ENCODE measurements around the gene BTBD16. TPM values are rescaled to one million over a fixed set of nuclear protein-coding genes. Genes with fewer than 3 reads are reported as not detected.

The BTBD16 gene
- total and polyA plus RNA-seq, 2 of the 4 experiments (the other 2 are of a cell fraction): not detected

DNA sequence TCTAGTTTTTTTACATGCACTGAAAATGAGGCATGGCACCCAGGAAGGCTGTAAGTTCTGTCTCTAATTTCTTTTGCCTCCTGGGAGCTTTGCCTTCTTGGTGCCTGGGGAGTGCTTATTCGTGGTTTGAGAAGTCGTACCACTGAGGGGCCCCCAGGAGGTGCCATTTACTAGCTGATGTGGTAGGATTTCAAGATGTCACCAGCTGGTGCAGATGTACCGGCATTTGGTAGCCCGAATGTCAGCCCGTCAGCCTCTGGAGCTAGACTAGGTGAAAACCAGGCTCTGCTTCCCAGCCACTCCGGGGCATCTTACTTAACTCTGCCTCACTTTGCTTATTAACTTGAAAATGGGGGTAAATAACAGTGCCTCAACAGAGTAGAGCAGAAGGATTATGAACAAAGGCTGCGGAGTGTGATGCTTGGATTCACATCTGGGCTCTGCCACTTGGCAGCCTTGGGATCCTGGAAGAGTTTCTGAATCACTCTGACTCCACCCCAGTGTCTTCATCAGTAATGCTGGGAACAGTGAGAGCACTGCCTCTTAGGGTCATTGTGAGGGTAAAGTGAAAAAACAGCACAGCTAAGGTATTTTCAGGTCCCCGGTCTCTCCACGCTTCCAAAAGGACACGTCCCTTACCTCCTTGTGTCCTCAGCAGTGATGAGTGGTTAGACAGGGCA is 31.4 kb upstream of the BTBD16 start:
- no TSS peak for BruUV-seq (replicated peaks)
- no peak overlapping the region for H3K56ac ChIP-seq (ENCODE audit: extremely low read depth, insufficient read depth, low read length)
- H4K91ac ChIP-seq (ENCODE audit: insufficient read depth, low read depth, low read length): no peak overlapping the region
- in situ Hi-C loops (cut with MboI; ENCODE audit: low sequenced_read_pairs) (no loop called here), intact Hi-C loops (cut with micrococcal nuclease) (no loop called here), dilution Hi-C loops (cut with HindIII; ENCODE audit: low sequenced_read_pairs, unreplicated experiment) (no loop called here)
- H2BK15ac ChIP-seq (ENCODE audit: low read depth, low read length): no peak overlapping the region
- H4K20me1 ChIP-seq (ENCODE audit: insufficient read depth, low read length): no peaks in the 10 kb centered on the region
- no peaks in the 10 kb centered on the region for H3K27me3 ChIP-seq (ENCODE audit: control insufficient read depth, insufficient read depth, low read length)
- H2BK120ac ChIP-seq (ENCODE audit: low read depth, low read length): no peak overlapping the region
- H2BK5ac ChIP-seq (ENCODE audit: low read depth, low read length, poor library complexity, severe bottlenecking): no peak overlapping the region
- H3K4me1 ChIP-seq (ENCODE audit: control insufficient read depth, insufficient read depth, low read length): no peaks in the 10 kb centered on the region
- H2AK9ac ChIP-seq (replicated peaks; ENCODE audit: low read depth, low read length, poor library complexity): no peak overlapping the region
- H3K4me3 ChIP-seq (ENCODE audit: insufficient read depth, low read depth, low read length): no peak overlapping the region
- no peak overlapping the region for H4K8ac ChIP-seq (ENCODE audit: low read depth in 2 of 2, low read length in 2 of 2)
- H2AFZ ChIP-seq (replicated peaks; ENCODE audit: low read length, poor library complexity): no peak overlapping the region
- ChIA-PET POLR2A (ENCODE audit: unreplicated experiment) (no interaction called here), CTCF (interaction anchor here (0.6 kb wide), 1 partner anchor 188 kb away, joined by 3 read pairs; no protein-coding TSS in a partner anchor)
- H4K5ac ChIP-seq (ENCODE audit: low read depth, low read length): no peak overlapping the region
- H3K4me2 ChIP-seq (ENCODE audit: low read depth, low read length): no peak overlapping the region
- H3K9ac ChIP-seq (ENCODE audit: low read depth, low read length): no peak overlapping the region
- H3K4ac ChIP-seq (ENCODE audit: low read depth, low read length): no peak overlapping the region
- no peaks in the 10 kb centered on the region for H3K79me1 ChIP-seq (ENCODE audit: low read depth in 1 of 2, low read length in 2 of 2)
- H3K27ac ChIP-seq (ENCODE audit: insufficient read depth, low read length): no peak overlapping the region
- H2BK20ac ChIP-seq (ENCODE audit: low read depth, low read length): no peak overlapping the region
- DNase-seq (peak; percentile 54), ATAC-seq (ENCODE audit: low read depth) (peak; percentile 51)
- no peak overlapping the region for H3K14ac ChIP-seq (replicated peaks; ENCODE audit: low read depth, low read length)
- H3K18ac ChIP-seq (ENCODE audit: low read depth, low read length): no peak overlapping the region
- H3K36me3 ChIP-seq (ENCODE audit: control insufficient read depth, insufficient read depth, low read length): peaks cover 8% of the 10 kb centered on the region; the same call in 1 of the 2 replicates
- WGBS, 2 experiments (ENCODE audit: extremely low coverage in 2 of 2, insufficient read length in 1 of 2): 100% methylated on average over 2 of the region's 10 CpGs; no CpG with 5 or more reads in 1 of the 2 experiments
- H3K9me3 ChIP-seq (ENCODE audit: control insufficient read depth, insufficient read depth, low read length): no peaks in the 10 kb centered on the region
- no peaks in the 10 kb centered on the region for H3K9me1 ChIP-seq (ENCODE audit: insufficient read depth, low read length)
- H2AK5ac ChIP-seq (ENCODE audit: low read depth, low read length): no peak overlapping the region
- H3K23ac ChIP-seq (ENCODE audit: low read depth, low read length): no peak overlapping the region
- TF ChIP-seq RAD21 (IDR thresholded peaks at IDR 0.05; ENCODE audit: low read length): no peak
- no peak for TF ChIP-seq CHD1 (IDR thresholded peaks at IDR 0.05; ENCODE audit: low read depth, low read length)
- no peak for TF ChIP-seq NFE2L2 (IDR thresholded peaks at IDR 0.05; ENCODE audit: low read depth, low read length)
- no peak for TF ChIP-seq SMC3 (IDR thresholded peaks at IDR 0.05; ENCODE audit: low read depth, low read length)
- TF ChIP-seq, protein P1, sequence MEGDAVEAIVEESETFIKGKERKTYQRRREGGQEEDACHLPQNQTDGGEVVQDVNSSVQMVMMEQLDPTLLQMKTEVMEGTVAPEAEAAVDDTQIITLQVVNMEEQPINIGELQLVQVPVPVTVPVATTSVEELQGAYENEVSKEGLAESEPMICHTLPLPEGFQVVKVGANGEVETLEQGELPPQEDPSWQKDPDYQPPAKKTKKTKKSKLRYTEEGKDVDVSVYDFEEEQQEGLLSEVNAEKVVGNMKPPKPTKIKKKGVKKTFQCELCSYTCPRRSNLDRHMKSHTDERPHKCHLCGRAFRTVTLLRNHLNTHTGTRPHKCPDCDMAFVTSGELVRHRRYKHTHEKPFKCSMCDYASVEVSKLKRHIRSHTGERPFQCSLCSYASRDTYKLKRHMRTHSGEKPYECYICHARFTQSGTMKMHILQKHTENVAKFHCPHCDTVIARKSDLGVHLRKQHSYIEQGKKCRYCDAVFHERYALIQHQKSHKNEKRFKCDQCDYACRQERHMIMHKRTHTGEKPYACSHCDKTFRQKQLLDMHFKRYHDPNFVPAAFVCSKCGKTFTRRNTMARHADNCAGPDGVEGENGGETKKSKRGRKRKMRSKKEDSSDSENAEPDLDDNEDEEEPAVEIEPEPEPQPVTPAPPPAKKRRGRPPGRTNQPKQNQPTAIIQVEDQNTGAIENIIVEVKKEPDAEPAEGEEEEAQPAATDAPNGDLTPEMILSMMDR (conservative IDR thresholded peaks at IDR 0.05; ENCODE audit: low read depth, low read length): no peak
- TF ChIP-seq BHLHE40 (IDR thresholded peaks at IDR 0.05; ENCODE audit: low read depth, low read length): no peak
- no peak for TF ChIP-seq USF2 (IDR thresholded peaks at IDR 0.05; ENCODE audit: low read depth, low read length)
- TF ChIP-seq, protein P2, sequence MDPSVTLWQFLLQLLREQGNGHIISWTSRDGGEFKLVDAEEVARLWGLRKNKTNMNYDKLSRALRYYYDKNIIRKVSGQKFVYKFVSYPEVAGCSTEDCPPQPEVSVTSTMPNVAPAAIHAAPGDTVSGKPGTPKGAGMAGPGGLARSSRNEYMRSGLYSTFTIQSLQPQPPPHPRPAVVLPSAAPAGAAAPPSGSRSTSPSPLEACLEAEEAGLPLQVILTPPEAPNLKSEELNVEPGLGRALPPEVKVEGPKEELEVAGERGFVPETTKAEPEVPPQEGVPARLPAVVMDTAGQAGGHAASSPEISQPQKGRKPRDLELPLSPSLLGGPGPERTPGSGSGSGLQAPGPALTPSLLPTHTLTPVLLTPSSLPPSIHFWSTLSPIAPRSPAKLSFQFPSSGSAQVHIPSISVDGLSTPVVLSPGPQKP (IDR thresholded peaks at IDR 0.05; ENCODE audit: borderline replicate concordance, low read depth, low read length): no peak
- no peak for TF ChIP-seq MXI1 (IDR thresholded peaks at IDR 0.05; ENCODE audit: borderline replicate concordance, low read depth, low read length)
- no peak for TF ChIP-seq CEBPB (IDR thresholded peaks at IDR 0.05; ENCODE audit: low read depth, low read length)
- no peak for TF ChIP-seq FOS (IDR thresholded peaks at IDR 0.05; ENCODE audit: low read depth, low read length)
- no peak for TF ChIP-seq RFX5 (IDR thresholded peaks at IDR 0.05; ENCODE audit: low read depth, low read length)
- TF ChIP-seq MAFK (IDR thresholded peaks at IDR 0.05; ENCODE audit: low read depth, low read length): no peak
- no peak for TF ChIP-seq POLR2A (IDR thresholded peaks at IDR 0.05; ENCODE audit: low read depth, low read length)
- no peak for TF ChIP-seq MAZ (IDR thresholded peaks at IDR 0.05; ENCODE audit: borderline replicate concordance, low read depth, low read length)
- no peak for TF ChIP-seq RCOR1 (IDR thresholded peaks at IDR 0.05; ENCODE audit: insufficient replicate concordance, low read length)

Measured in IMR-90 (cell line).